SK-N-SH treated with all-trans-retinoic acid at 6 μM for 48 hours (cell line): Measurements from ENCODE around the gene KCTD2.

Source experiments
- ARNTL ChIP-seq: fragments of 450-650 bp; formaldehyde crosslinking; IDR thresholded peaks from 2 replicates; pipeline ENCODE4 v1.5.0; 2020; ENCODE audit warnings: low read depth, mild to moderate bottlenecking, moderate library complexity, borderline replicate concordance
- ESRRG ChIP-seq: fragments of 250-450 bp; sonication (Bioruptor Pico); IDR thresholded peaks from 2 replicates; pipeline ENCODE4 v1.6.1; 2021; ENCODE audit warnings: mild to moderate bottlenecking
- GLIS3 ChIP-seq: fragments of 250-450 bp; sonication (Bioruptor Pico); IDR thresholded peaks from 2 replicates; pipeline ENCODE4 v1.5.0; 2020; ENCODE audit warnings: mild to moderate bottlenecking, moderate library complexity
- ISL1 ChIP-seq: fragments of 250-450 bp; sonication (Bioruptor Pico); IDR thresholded peaks from 2 replicates; pipeline ENCODE4 v2.1.2; 2022; ENCODE audit warnings: mild to moderate bottlenecking, moderate library complexity
- OSR1 ChIP-seq: fragments of 250-450 bp; sonication (Bioruptor Pico); IDR thresholded peaks from 2 replicates; pipeline ENCODE4 v1.8.0; 2022; ENCODE audit warnings: moderate library complexity, mild to moderate bottlenecking, inconsistent platforms
- PATZ1 ChIP-seq: fragments of 250-450 bp; sonication (Bioruptor Pico); IDR thresholded peaks from 2 replicates; pipeline ENCODE4 v1.8.0; 2020; ENCODE audit warnings: mild to moderate bottlenecking, moderate library complexity, borderline replicate concordance
- RARB ChIP-seq: fragments of 250-450 bp; sonication (Bioruptor Pico); IDR thresholded peaks from 2 replicates; pipeline ENCODE4 v1.8.0; 2021; ENCODE audit warnings: mild to moderate bottlenecking, moderate library complexity
- TCF4 ChIP-seq: fragments of 250-450 bp; sonication (Bioruptor Pico); IDR thresholded peaks from 2 replicates; pipeline ENCODE4 v1.8.0; 2021; ENCODE audit warnings: mild to moderate bottlenecking, moderate library complexity, borderline replicate concordance
- TSHZ2 ChIP-seq: fragments of 250-450 bp; sonication (Bioruptor Pico); IDR thresholded peaks from 2 replicates; pipeline ENCODE4 v1.5.0; 2020; ENCODE audit warnings: mild to moderate bottlenecking, moderate library complexity
- ZFP3 ChIP-seq: fragments of 250-450 bp; sonication (Bioruptor Pico); IDR thresholded peaks from 2 replicates; pipeline ENCODE4 v1.5.0; 2020; ENCODE audit warnings: mild to moderate bottlenecking, moderate library complexity
- ZFP30 ChIP-seq: fragments of 450-650 bp; formaldehyde crosslinking; IDR thresholded peaks from 2 replicates; pipeline ENCODE4 v1.5.0; 2022; ENCODE audit warnings: mild to moderate bottlenecking, moderate library complexity
- ZNF565 ChIP-seq: fragments of 450-650 bp; formaldehyde crosslinking; conservative IDR thresholded peaks from 2 replicates; pipeline ENCODE4 v1.5.0; 2020; ENCODE audit warnings: low read depth, mild to moderate bottlenecking, moderate library complexity
- ZNF70 ChIP-seq: fragments of 450-650 bp; formaldehyde crosslinking; IDR thresholded peaks from 2 replicates; pipeline ENCODE4 v1.5.0; 2020; ENCODE audit warnings: mild to moderate bottlenecking, moderate library complexity
- ZNF8 ChIP-seq: fragments of 450-650 bp; formaldehyde crosslinking; IDR thresholded peaks from 2 replicates; pipeline ENCODE4 v1.5.0; 2020; ENCODE audit warnings: mild to moderate bottlenecking, moderate library complexity

GRCh38 chr17:75046407-75047289 is at the start of gene KCTD2, which contains the start of gene ATP5PD:
- TF ChIP-seq RARB = no peak
- peak; percentile 98 for TF ChIP-seq PATZ1
- TF ChIP-seq ZFP3 (CRISPR knock-in tag) = 0 out of 2 replicates have a peak, but pooled peaks have one; percentile 39
- TF ChIP-seq ZNF70 (CRISPR knock-in tag) = 0 out of 2 replicates have a peak, but pooled peaks have one; percentile 36
- no peak for TF ChIP-seq TSHZ2
- no peak for TF ChIP-seq OSR1 (CRISPR knock-in tag)
- TF ChIP-seq ZNF8 = no peak
- no peak for TF ChIP-seq ARNTL (CRISPR knock-in tag)
- TF ChIP-seq ZFP30 = no peak
- no peak for TF ChIP-seq ESRRG (CRISPR knock-in tag)
- no peak for TF ChIP-seq TCF4 (CRISPR knock-in tag)
- TF ChIP-seq ISL1 (CRISPR knock-in tag) = no peak
- TF ChIP-seq GLIS3 (CRISPR knock-in tag) = no peak
- TF ChIP-seq ZNF565 (CRISPR knock-in tag) = no peak
